Muscle of leg (tissue), 11 donors: ENCODE measurements around the gene REXO5. TPM values are rescaled to one million over a fixed set of nuclear protein-coding genes. Genes with fewer than 3 reads are reported as not detected.

Source experiments
- DNase-seq: peaks from one replicate; pipeline ENCODE4 v3.0.0; 2013
- H3K27ac ChIP-seq: one replicate; pipeline ENCODE4 v1.5.1; 2013; ENCODE audit warnings: mild to moderate bottlenecking, low read length, control low read depth
- H3K27me3 ChIP-seq: one replicate; pipeline ENCODE4 v1.6.1; 2013; ENCODE audit warnings: low read length; ENCODE audit not compliant: control insufficient read depth, insufficient read depth
- H3K36me3 ChIP-seq: one replicate; pipeline ENCODE4 v1.6.1; 2013; ENCODE audit warnings: low read length; ENCODE audit not compliant: control insufficient read depth, insufficient read depth
- H3K4me1 ChIP-seq: one replicate; pipeline ENCODE4 v1.6.1; 2013; ENCODE audit warnings: low read length; ENCODE audit not compliant: control insufficient read depth, insufficient read depth
- H3K4me3 ChIP-seq: one replicate; pipeline ENCODE4 v1.5.1; 2013; ENCODE audit warnings: low read length, control low read depth
- H3K9me3 ChIP-seq: replicated peaks from 2 replicates; pipeline ENCODE4 v1.6.1; 2013; ENCODE audit warnings: low read depth, low read length; ENCODE audit not compliant: control insufficient read depth
- WGBS: methylation state at CpG from one replicate; pipeline ENCODE4 v1.1.5; 2013; ENCODE audit warnings: missing lambda C conversion rate; ENCODE audit not compliant: insufficient coverage; 5-methylcytosine and 5-hydroxymethylcytosine counted together
- polyA plus RNA-seq, 8 donors: library from polyadenylated mRNA; unstranded; fragments of 120-200 nt; gene quantifications; one replicate each; pipeline versions ENCODE4 v1.2.1 to v1.2.3, GENCODE V29; 2013; ENCODE audit warnings: inconsistent platforms in 1 of 8, low replicate concordance in 1 of 8; ENCODE audit not compliant: insufficient read length in 8 of 8, insufficient read depth in 1 of 8
- total RNA-seq: library from RNA; stranded (reverse); fragments of 120-200 nt; gene quantifications from one replicate; pipeline ENCODE4 v1.2.4, GENCODE V29; 2013

REXO5 gene
- total and polyA plus RNA-seq, 9 donors = 3.8 to 5.7 (median 4.8) TPM

DNA sequence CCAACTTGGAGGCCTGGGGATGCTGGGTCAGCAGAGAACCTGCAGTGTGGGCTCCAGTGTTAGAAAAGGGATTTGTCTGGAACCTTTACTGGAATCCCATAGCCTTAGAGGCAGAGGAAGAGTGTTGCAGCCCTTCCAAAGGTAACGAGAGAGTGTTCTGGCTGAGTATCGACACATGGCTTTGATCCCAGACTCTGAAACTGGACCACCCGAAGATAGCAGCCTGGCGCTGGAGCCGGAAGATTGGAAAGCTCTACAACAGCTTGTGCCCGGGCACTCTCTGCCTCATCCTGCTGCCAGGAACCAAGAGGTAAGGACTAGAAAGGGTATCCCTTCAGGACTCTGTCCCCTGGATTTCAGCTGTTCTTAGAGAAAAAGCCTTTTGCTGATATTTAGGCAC lies 39.7 kb downstream of the REXO5 start:
- 73% methylated on average over 6 of the region's 6 CpGs for WGBS
- no peak for DNase-seq
- H3K36me3 ChIP-seq = peaks cover 11% of the 10 kb centered on the region
- peaks cover 3% of the 10 kb centered on the region for H3K4me1 ChIP-seq
- H3K27ac ChIP-seq = no peak overlapping the region
- H3K9me3 ChIP-seq = no peaks in the 10 kb centered on the region
- H3K4me3 ChIP-seq = no peak overlapping the region
- H3K27me3 ChIP-seq = no peaks in the 10 kb centered on the region

DNA sequence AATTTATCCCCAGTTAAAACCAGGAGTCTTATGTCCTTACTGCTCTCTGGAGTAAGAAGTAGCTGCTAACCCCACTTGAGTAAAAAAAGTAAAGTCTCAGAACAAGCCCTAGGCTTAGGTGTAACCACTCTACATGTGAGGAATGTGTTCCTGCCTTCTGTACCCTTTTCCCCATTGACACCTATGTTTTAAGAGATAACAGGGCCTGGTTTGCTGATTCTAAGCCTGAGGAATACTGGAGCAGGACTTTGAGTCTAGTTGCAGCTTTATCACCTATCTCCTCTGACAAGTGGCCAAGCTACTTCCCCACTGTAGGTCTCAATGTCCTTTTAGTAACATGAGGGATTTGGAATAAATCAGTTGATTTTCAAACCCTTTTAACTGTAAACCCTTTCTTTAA lies 40.2 kb downstream of the REXO5 start:
- Histone ChIP-seq H3K4me1 (peaks cover 6% of the 10 kb centered on the region), H3K27me3 (no peaks in the 10 kb centered on the region), H3K36me3 (peaks cover 9% of the 10 kb centered on the region), H3K4me3 (no peak overlapping the region), H3K9me3 (no peaks in the 10 kb centered on the region), H3K27ac (no peak overlapping the region)
- DNase-seq = no peak

DNA sequence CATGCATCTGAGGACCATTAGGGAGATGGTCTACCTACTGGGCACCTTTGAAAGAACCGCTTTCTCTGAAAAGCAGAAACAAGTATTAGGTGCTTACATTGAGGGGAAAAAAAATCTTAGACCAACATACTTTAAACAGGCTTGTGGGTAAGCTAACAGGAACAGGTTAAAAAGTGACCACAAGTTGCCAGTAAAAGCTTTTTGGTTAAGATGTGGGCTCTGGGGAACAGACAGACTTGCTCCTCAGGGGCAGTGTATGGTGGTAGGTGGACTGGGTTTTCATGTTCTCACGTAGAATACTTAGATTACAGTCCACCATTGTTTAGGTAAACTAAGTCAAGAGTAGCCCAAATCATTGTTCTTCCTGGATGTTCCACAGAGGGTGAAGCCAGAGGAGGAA lies 41.2 kb downstream of the REXO5 start:
- no peak for DNase-seq
- Histone ChIP-seq H3K27ac (no peak overlapping the region), H3K4me3 (no peak overlapping the region), H3K36me3 (peaks cover 7% of the 10 kb centered on the region), H3K9me3 (no peaks in the 10 kb centered on the region), H3K27me3 (no peaks in the 10 kb centered on the region), H3K4me1 (peaks cover 8% of the 10 kb centered on the region)
- WGBS = no CpG with 5 or more reads among the region's 2 CpGs

DNA sequence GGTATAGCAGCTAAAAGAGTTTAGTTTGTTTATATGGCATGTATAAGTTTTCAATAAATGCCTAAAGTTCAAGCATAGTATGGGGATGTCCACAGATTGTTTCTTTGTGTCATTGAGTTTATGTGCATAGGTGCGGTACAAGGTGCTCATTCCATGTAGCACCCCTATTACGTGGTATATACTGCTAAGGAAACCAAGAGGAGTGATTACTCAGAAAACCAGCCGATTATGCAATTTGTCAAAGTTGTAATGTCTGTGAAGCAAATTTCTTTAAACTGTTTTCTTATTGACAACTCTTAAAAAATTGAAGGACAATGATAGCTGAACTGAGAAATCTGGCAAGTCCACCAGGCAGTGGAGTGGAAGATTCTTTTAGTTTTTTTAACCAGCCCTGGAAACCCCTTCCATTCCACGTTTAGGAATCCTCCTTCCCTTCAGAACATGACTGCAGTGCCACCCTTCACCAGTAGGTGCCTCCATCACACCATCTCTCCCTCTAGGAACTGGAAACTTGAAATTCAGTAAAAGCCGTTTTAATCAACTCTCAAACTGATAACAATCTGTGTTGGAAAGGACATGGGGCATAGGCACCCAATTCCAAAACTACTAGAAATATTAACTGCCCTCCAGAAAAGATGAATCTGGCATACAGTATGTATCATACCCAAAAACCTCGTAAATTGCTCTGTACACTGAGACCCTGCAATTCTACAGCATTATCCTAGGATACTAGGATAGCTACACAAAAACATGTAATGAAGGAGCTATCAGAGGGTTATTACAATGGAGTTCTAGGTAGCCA lies 43.5 kb downstream of the REXO5 start:
- peaks cover 5% of the 10 kb centered on the region for H3K36me3 ChIP-seq
- peaks cover 14% of the 10 kb centered on the region for H3K4me1 ChIP-seq
- no peaks in the 10 kb centered on the region for H3K27me3 ChIP-seq
- peak overlapping the region; percentile 30 for H3K27ac ChIP-seq
- DNase-seq = peak; percentile 81
- no peaks in the 10 kb centered on the region for H3K9me3 ChIP-seq
- WGBS = 0% methylated on average over 1 of the region's 6 CpGs
- no peak overlapping the region for H3K4me3 ChIP-seq

DNA sequence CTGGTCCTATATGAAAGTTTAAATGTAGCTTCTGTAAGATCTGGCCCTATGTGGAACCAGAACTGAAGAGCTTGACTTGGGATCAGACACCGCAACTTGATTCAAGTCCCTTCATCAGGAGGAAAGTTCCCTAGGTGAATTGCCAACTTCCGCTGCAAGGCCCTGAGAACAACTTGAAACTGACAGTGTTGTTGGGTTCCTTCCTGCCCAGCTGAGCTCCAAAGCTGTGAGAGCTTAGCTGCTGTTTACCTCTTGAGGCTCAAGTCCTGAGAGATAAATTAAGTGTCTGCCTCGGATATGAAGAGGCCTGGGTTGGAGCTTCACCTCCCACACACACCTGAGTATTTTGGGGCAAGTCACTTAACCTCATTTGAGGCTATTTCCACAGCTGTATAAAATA lies 44.7 kb downstream of the REXO5 start:
- Histone ChIP-seq H3K4me1 (peaks cover 14% of the 10 kb centered on the region), H3K27ac (peak overlapping the region; percentile 26), H3K9me3 (no peaks in the 10 kb centered on the region), H3K27me3 (no peaks in the 10 kb centered on the region), H3K4me3 (no peak overlapping the region), H3K36me3 (peaks cover 11% of the 10 kb centered on the region)
- peak; percentile 33 for DNase-seq
- 81% methylated on average over 2 of the region's 3 CpGs for WGBS

DNA sequence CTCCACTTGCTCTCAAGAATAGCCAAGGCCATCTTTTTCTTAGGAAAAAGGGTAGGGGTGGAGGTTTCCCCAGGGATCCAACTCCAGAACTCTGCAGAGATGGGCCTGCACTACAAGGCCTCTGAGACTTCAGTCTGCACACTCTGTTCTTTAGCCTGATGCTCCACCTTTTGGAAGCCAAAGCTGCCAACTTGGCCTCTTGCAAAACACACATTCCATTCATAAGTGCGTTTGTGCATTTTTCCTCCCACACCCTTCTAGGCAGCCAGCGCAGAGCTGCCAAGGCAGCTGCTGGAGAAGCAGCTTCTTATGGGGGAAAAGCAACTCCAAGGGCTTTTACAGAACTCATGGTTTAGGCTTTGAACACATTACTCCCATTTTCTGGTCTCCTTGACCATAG lies 45.3 kb downstream of the REXO5 start:
- Histone ChIP-seq H3K4me1 (peaks cover 14% of the 10 kb centered on the region), H3K27me3 (no peaks in the 10 kb centered on the region), H3K9me3 (no peaks in the 10 kb centered on the region), H3K36me3 (peaks cover 9% of the 10 kb centered on the region), H3K27ac (peak overlapping the region; percentile 56), H3K4me3 (no peak overlapping the region)
- WGBS = 17% methylated on average over 1 of the region's 2 CpGs
- peak; percentile 95 for DNase-seq

DNA sequence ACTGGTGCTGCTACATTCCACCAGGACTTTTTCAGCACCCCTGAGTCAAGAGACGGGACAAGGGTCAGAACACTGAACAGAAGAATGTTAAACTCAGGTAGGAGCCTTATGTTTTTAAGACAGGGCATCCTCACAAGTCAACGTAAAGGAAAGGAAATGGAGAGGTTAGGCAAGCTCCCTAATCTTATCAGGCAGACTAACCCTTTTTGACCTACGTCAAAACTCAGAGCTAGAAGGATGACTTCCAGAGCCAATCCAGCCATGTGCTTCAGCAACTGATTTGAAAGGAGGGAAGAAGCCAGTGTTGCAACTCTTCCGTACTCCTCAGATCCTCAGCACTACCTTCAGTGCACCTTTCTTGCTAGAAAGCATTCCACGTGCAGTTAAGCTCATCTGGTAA lies 46.8 kb downstream of the REXO5 start:
- H3K4me1 ChIP-seq = peaks cover 14% of the 10 kb centered on the region
- no CpG with 5 or more reads among the region's 5 CpGs for WGBS
- H3K4me3 ChIP-seq = no peak overlapping the region
- no peak overlapping the region for H3K27ac ChIP-seq
- DNase-seq = no peak
- H3K9me3 ChIP-seq = no peaks in the 10 kb centered on the region
- peaks cover 20% of the 10 kb centered on the region for H3K36me3 ChIP-seq
- no peaks in the 10 kb centered on the region for H3K27me3 ChIP-seq

DNA sequence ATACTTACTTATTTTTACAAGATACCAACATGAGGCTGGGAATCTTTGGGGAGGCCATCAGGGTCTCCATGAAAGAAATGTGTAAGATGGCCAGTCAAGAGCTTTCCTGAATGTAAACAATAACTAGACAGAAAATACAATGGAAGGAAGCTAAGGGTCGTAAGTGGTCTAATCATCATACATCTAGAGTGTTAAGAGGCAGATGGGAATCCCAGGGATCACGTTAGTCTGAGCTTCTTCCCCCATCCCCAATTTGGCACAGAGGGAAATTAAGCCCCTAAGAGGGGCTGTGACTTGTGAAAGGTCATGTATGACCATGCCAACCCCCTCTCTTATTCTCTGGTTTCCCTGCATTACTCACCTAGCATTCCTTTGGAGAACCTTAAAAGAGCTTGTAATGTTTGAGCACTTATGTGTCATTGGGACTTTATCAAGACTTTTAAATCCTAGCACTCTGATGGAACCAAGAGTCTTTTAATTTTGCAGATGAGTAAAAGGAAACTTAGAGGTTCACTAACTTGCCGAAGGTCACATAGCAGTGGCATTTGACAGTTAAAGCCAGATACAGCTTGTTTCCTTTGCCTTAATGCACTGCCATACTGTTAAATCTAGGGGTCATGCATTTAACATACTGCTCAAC lies 47.8 kb downstream of the REXO5 start:
- no CpG with 5 or more reads among the region's 3 CpGs for WGBS
- H3K9me3 ChIP-seq = no peaks in the 10 kb centered on the region
- H3K36me3 ChIP-seq = peaks cover 20% of the 10 kb centered on the region
- no peak for DNase-seq
- no peaks in the 10 kb centered on the region for H3K27me3 ChIP-seq
- no peak overlapping the region for H3K27ac ChIP-seq
- no peak overlapping the region for H3K4me3 ChIP-seq
- peaks cover 14% of the 10 kb centered on the region for H3K4me1 ChIP-seq

DNA sequence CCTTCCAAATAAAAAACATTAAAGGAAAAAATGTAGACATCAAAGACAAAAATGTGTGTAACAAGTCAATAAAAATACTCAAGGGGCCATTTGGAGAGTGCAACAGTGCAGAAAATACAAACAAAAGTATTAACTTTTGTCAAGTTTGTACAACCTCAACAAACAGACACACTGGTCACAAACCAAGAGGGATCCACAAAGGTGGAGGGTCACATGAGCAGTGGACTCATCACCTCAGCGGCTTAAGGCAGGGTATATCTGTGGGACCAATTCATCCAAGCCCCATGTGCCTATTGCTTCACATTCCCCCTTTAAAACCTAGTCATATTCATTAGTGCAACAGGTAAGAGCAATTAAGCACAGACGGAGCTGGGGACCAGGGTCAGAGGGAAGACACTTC lies 48.6 kb downstream of the REXO5 start:
- Histone ChIP-seq H3K27ac (no peak overlapping the region), H3K36me3 (peaks cover 24% of the 10 kb centered on the region), H3K4me3 (no peak overlapping the region), H3K9me3 (no peaks in the 10 kb centered on the region), H3K27me3 (no peaks in the 10 kb centered on the region), H3K4me1 (peaks cover 17% of the 10 kb centered on the region)
- no peak for DNase-seq
- WGBS = 50% methylated on average over 1 of the region's 2 CpGs

DNA sequence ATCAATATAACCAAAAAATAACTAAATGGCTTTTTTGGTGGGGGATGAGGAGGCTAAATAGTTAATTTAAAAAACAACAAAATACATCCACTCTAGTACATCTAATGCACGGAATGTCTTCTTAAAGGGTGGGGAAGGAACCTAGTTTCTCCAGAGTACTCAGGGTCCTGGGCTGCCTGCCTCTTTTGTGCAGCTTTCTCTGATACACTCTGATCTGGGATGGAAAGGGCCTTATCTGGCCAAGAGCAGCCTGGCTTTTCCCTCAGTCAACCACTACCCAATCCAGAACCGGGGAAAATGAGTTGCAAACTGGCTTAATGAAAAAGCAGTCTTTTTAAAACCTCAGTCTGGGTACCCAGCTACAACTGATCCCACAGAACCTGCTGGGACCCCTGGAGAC lies 51.0 kb downstream of the REXO5 start:
- Histone ChIP-seq H3K4me1 (peaks cover 16% of the 10 kb centered on the region), H3K27me3 (no peaks in the 10 kb centered on the region), H3K4me3 (no peak overlapping the region), H3K9me3 (no peaks in the 10 kb centered on the region), H3K36me3 (peaks cover 34% of the 10 kb centered on the region), H3K27ac (no peak overlapping the region)
- WGBS = no CpG with 5 or more reads among the region's 2 CpGs
- DNase-seq = no peak
